Heart left ventricle (tissue), 16 donors: ENCODE measurements around the gene CMA1. TPM values are rescaled to one million over a fixed set of nuclear protein-coding genes. Genes with fewer than 3 reads are reported as not detected.
A peak's percentile ranks its signal among the peaks of the same experiment; 100 is the strongest.
"Not testable (repeated sequence)": the region's sequence is repeated elsewhere in the genome, so short reads cannot be mapped to it uniquely, and the experiment has no call there.

ENCODE experiments used
- ATAC-seq, 4 donors: fragments of 200-7000 bp; cut with Tn5 transposase; one replicate each; pipeline ENCODE4 v1.9.1; 2020 to 2022; ENCODE audit warnings: moderate library complexity in 4 of 4, mild to moderate bottlenecking in 3 of 4, moderate number of reproducible peaks in 1 of 4
- DNase-seq, 5 donors: peaks; one replicate each; pipeline ENCODE4 v3.0.0-alpha.2; 2020
- H3K27ac ChIP-seq, 12 donors: fragments of 200-600 bp; sonication (generic) in 4 of 12; one replicate each; pipeline versions ENCODE4 v1.5.0 to v1.8.0; 2016 to 2022; ENCODE audit warnings: mild to moderate bottlenecking in 2 of 12
- H3K27me3 ChIP-seq, 9 donors: fragments of 200-600 bp; sonication (generic) in 2 of 9; one replicate each; pipeline versions ENCODE4 v1.5.1 to v1.8.0; 2016 to 2022; ENCODE audit warnings: mild to moderate bottlenecking in 3 of 9
- H3K36me3 ChIP-seq, 9 donors: fragments of 200-600 bp; sonication (generic) in 2 of 9; one replicate each; pipeline versions ENCODE4 v1.5.0 to v1.8.0; 2018 to 2022; ENCODE audit warnings: mild to moderate bottlenecking in 2 of 9
- H3K4me1 ChIP-seq, 12 donors: fragments of 200-600 bp; sonication (generic) in 4 of 12; one replicate each; pipeline versions ENCODE4 v1.5.0 to v1.8.0; 2016 to 2022; ENCODE audit warnings: mild to moderate bottlenecking in 3 of 12
- H3K4me3 ChIP-seq, 12 donors: fragments of 200-600 bp; sonication (generic) in 4 of 12; one replicate each; pipeline versions ENCODE4 v1.5.0 to v1.8.0; 2017 to 2022; ENCODE audit warnings: mild to moderate bottlenecking in 9 of 12, moderate library complexity in 4 of 12
- H3K9me3 ChIP-seq, 12 donors: fragments of 200-600 bp; sonication (generic) in 4 of 12; one replicate each; pipeline versions ENCODE4 v1.5.0 to v1.8.0; 2016 to 2022; ENCODE audit warnings: mild to moderate bottlenecking in 1 of 12
- POLR2A ChIP-seq, 2 donors: fragments of 450-650 bp; IDR thresholded peaks; one replicate each; pipeline ENCODE4 v1.6.1; 2017; ENCODE audit warnings: antibody characterized with exemption in 2 of 2, mild to moderate bottlenecking in 2 of 2, moderate library complexity in 2 of 2
- WGBS, 4 donors: extraction: QIAGEN DNeasy Blood & Tissue Kit in 2 of 4; methylation state at CpG; one replicate each; pipeline versions ENCODE4 v1.1.5 to v1.1.7; 2013 to 2018; 5-methylcytosine and 5-hydroxymethylcytosine counted together
- intact Hi-C, 10 donors: fragments of 100-400 bp; cut with DNase I; formaldehyde crosslinking; loops; one replicate each; pipeline versions ENCODE4 v1.11.1 to v1.14.2; 2022
- polyA plus RNA-seq, 2 donors: library from polyadenylated mRNA; stranded (reverse); fragments of 200-250 nt; gene quantifications; one replicate each; pipeline ENCODE4 v1.2.3, GENCODE V29; 2013
- total RNA-seq, 9 donors: library from RNA; depleted of rRNA in 2 of 9; stranded (reverse); fragments of >200 nt in 2 of 9; fragmentation: NEBNext Ultra II Directional in 3 of 9; extraction: Animal tissue kit (Norgen Biotek cat#: 25700) in 3 of 9; gene quantifications; one replicate each; pipeline versions ENCODE4 v1.1.0 to v1.2.4, GENCODE V29; 2016 to 2023
- TF ChIP-seq, protein P1 (sequence below), 12 donors: fragments of 200-600 bp; sonication (generic) in 4 of 12; IDR thresholded peaks; one replicate each; pipeline versions ENCODE4 v1.5.0 to v1.8.0; 2018 to 2022; ENCODE audit warnings: antibody characterized with exemption in 12 of 12, mild to moderate bottlenecking in 5 of 12
- donor health status: ischemic (EF 13 %, LVEDD 7.1; RV severe dilation, severe dysfunction).
- donor health status: healthy with polysubstance abuse.
- donor health status: DM: no; HTN: yes; CAD: no.
- donor health status: DM: no; HTN: no; CAD: no.
- donor health status: ischemic (EF 25% LVEDD 6.9; RV normal size, moderate dysfunction).
- donor health status: ischemic (EF 25% LVEDD 5.7; RV mildly dilated, moderate dysfunction).
- donor health status: healthy.
- donor health status: DM: yes; HTN: yes; CAD: no.
- donor health status: ischemic (EF 35%, LVEDD 5.7; RV mildly dilated, moderate dysfunction).
- donor health status: nonischemic (EF 11% LVEDD 7.7; RV severe dilation, severe dysfunction).
- donor health status: DM: yes; HTN: yes; CAD: no.
- donor health status: PGD.
- donor health status: ischemic (EF 29% LVEDD 5.4; RV normal size, mild dysfunction).
- donor health status: nonischemic (EF 23%, LVEDD 6.1; RV moderate dilation, normal function).

Gene CMA1
- total and polyA plus RNA-seq, 11 donors, result 0.19 to 2.2 (median 0.52) TPM; not detected in 6

DNA sequence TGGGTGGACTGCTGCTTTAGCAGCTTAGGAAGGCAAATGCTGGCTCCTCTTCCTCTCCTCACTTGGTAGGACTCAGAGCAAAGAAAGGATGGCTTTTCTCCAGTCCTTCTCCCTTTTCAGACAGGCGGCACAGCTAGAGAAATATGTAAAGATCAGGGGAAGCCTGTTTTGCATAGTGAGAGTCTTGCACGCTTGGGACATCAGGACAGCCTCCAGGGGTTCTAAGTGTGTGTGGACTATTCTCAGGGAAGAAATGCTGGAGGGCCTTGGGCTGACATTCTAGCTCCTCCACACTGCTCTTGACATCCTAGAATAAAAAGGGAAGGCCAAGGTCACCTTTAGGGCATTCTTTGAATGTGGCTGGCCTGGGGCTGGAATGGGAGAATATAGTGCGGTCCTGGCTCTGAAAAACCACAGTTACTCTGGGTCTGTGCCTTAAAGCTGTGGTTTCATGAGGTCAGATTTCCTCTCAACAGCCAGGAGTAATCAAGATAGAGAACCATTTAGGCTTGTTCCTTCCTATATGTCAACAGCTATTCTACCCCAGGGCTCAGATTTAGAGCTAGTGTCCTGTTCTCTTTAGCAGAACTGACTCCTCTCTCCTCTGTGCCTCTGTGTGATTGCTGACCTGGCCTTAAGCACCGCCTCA is 24.3 kb downstream of the CMA1 start:
- no peak for DNase-seq
- TF ChIP-seq POLR2A (IDR thresholded peaks at IDR 0.05), result no peak
- TF ChIP-seq, protein P1, sequence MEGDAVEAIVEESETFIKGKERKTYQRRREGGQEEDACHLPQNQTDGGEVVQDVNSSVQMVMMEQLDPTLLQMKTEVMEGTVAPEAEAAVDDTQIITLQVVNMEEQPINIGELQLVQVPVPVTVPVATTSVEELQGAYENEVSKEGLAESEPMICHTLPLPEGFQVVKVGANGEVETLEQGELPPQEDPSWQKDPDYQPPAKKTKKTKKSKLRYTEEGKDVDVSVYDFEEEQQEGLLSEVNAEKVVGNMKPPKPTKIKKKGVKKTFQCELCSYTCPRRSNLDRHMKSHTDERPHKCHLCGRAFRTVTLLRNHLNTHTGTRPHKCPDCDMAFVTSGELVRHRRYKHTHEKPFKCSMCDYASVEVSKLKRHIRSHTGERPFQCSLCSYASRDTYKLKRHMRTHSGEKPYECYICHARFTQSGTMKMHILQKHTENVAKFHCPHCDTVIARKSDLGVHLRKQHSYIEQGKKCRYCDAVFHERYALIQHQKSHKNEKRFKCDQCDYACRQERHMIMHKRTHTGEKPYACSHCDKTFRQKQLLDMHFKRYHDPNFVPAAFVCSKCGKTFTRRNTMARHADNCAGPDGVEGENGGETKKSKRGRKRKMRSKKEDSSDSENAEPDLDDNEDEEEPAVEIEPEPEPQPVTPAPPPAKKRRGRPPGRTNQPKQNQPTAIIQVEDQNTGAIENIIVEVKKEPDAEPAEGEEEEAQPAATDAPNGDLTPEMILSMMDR (IDR thresholded peaks at IDR 0.05), result no peak

DNA sequence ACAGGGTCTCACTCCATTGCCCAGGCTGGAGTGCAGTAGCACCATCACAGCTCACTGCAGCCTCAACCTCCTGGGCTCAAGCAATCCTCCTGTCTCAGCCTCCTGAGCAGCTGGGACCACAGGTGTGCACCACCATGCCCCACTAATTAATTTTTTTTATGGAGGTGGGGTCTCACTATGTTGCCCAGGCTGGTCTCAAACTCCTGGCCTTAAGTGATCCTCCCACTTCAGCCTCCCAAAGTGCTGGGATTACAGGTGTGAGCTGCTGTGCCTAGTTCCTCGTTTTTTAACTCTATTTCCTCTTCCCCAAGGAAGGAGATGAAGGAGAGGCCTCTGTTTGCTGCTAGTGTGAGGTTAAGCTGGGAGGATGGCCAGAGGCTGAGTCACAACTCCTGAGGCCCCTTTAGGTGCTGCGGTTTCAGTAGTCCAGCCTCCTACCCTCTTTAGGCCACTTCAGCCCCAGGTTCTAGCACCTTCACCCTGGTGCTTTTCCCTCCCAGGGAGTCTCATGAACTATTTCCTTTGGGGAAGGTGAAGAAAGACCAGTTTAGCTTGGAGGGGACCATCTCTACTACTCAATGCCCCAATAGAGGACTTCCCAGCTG is 25.3 kb downstream of the CMA1 start:
- H3K27ac ChIP-seq, H3K36me3 ChIP-seq, H3K4me3 ChIP-seq, intact Hi-C loops, H3K27me3 ChIP-seq, H3K4me1 ChIP-seq, ATAC-seq, DNase-seq, H3K9me3 ChIP-seq: not testable (repeated sequence)
- 52 to 68% (median 62%) methylated on average over 2 of the region's 2 CpGs for WGBS, 4 donors

More for the DNA sequence above, 24.3 kb downstream of the CMA1 start:
- H3K27me3 ChIP-seq, result no peaks in the 10 kb centered on the region
- ATAC-seq, result no peak
- no peaks in the 10 kb centered on the region for H3K4me1 ChIP-seq
- H3K27ac ChIP-seq, result no peak overlapping the region
- WGBS, 4 donors, result 51 to 64% (median 62%) methylated on average over 4 of the region's 4 CpGs
- H3K36me3 ChIP-seq, result no peaks in the 10 kb centered on the region
- H3K4me3 ChIP-seq, result no peak overlapping the region
- intact Hi-C loops, result no loop called here
- no peaks in the 10 kb centered on the region for H3K9me3 ChIP-seq

DNA sequence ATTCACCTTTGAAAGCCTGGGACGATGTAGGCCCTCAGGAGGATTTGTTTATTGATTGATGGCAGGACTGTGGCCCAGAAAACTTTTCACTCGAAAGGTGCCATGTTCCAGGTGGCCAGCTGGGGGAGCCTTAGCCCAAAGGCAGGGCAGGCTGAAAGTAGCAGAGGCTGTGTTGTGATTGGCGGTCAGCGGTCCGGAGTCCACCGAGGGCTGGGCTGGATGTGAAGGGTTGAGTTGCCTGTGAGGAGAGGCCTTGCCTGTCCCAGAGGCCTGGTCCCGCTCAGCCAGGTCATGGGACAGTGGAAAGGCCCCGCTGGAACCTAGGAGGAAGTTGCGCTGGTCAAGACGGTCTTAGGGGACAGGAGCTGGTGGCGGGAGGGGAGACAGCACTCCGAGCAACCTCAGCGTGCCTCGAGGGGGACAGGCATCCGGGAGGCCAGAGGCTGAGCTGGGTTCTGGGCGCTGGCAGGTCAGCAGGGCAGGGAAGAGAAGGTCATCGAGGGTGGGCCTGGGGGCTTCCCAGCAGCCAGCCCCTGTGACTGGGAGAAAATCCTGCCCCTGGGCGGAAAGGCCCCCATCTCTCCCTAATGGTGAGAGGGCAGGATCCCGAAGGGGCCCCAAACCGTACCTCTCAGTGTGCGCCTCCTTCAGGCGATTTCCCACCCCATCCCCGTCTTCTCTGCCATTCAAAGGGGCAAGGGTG is 26.3 kb downstream of the CMA1 start:
- peak in 1 of 5 donors; percentile 29 for DNase-seq
- WGBS, 4 donors, result 45 to 52% (median 49%) methylated on average over 17 to 23 of the region's 23 CpGs
- Histone ChIP-seq H3K9me3 (no peaks in the 10 kb centered on the region), H3K27ac (no peak overlapping the region), H3K36me3 (no peaks in the 10 kb centered on the region), H3K4me3 (no peak overlapping the region), H3K4me1 (no peaks in the 10 kb centered on the region), H3K27me3 (no peaks in the 10 kb centered on the region)
- TF ChIP-seq, protein P1 (IDR thresholded peaks at IDR 0.05), result peak in 11 of 12 donors; percentile 36 to 60 (median 46)
- TF ChIP-seq POLR2A (IDR thresholded peaks at IDR 0.05), result no peak
- intact Hi-C loops, result no loop called here
- peak in 2 of 4 donors; percentile 61 to 80 for ATAC-seq

DNA sequence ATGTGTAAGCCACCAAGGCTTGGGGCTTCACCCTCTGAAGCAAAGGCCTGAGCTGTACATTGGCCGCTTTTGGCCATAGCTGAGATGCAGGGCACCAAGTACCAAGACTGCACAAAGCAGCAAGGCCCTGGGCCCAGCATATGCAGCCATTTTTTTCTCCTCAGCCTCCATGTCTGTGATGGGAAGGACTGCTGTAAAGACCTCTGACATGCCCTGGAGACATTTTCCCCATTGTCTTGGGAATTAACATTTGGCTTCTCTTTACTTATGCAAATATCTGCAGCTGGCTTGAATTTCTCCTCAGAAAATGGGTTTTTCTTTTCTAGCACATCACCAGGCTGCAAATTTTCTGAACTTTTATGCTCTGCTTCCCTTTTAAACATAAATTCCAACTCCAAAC is 28.1 kb downstream of the CMA1 start:
- H3K4me1 ChIP-seq, H3K27ac ChIP-seq, H3K9me3 ChIP-seq, intact Hi-C loops, H3K4me3 ChIP-seq, H3K36me3 ChIP-seq, DNase-seq, H3K27me3 ChIP-seq, ATAC-seq: not testable (repeated sequence)
- WGBS, 4 donors, result 0 to 63% (median 21%) methylated on average over 1 of the region's 1 CpG

DNA sequence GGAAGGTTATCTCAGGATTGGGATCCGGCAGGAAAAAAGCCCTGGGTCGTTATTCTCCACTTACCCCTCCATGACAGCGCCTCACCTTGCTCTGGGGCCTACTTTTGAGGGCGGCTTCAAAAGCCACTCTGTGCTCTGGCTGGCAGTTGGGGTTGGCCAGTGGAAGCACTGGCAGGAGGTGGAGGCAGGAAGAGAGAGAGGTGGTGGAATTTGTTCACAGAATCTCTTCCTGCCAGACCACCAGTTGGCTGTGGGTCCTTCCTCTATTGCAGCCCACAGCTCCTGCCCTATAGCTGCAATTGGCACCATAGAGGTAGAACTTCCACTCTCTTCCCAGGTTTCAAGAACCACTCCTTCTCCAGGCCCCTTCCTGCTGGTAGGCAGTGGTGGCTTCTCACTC is 32.8 kb downstream of the CMA1 start:
- ATAC-seq, result no peak
- Histone ChIP-seq H3K4me3 (no peak overlapping the region), H3K27me3 (no peaks in the 10 kb centered on the region), H3K4me1 (no peaks in the 10 kb centered on the region), H3K36me3 (no peaks in the 10 kb centered on the region), H3K27ac (no peak overlapping the region), H3K9me3 (no peaks in the 10 kb centered on the region)
- DNase-seq, result no peak
- TF ChIP-seq, protein P1 (IDR thresholded peaks at IDR 0.05), result no peak
- TF ChIP-seq POLR2A (IDR thresholded peaks at IDR 0.05), result no peak
- WGBS, 4 donors, result 72 to 85% (median 81%) methylated on average over 4 of the region's 4 CpGs
- intact Hi-C loops, result no loop called here
